ENCODE results near the gene ORAI3. TPM values are rescaled to one million over a fixed set of nuclear protein-coding genes. Genes with fewer than 3 reads are reported as not detected.
A peak's percentile ranks its signal among the peaks of the same experiment; 100 is the strongest.

The ORAI3 gene
- total RNA-seq, 1 experiment from 2014 or later = 10.8 TPM

GRCh38 chr16:30985401-30986128, 36.7 kb downstream of the ORAI3 start:
- H3K36me3 Mint-ChIP-seq = peaks cover 9% of the 10 kb centered on the region
- peaks cover 6% of the 10 kb centered on the region for H3K4me1 Mint-ChIP-seq
- H3K27ac Mint-ChIP-seq = 0 out of 2 replicates have a peak overlapping the region, but pooled peaks have one; percentile 27
- no peaks in the 10 kb centered on the region for H3K27me3 Mint-ChIP-seq (ENCODE audit: low read depth)
- POLR2A ChIA-PET = interaction anchor here (0.5 to 1.8 kb wide), 8 partner anchors 12 to 291 kb away, joined by 3 to 6 read pairs (median 5); partner anchors contain the start of genes SETD1A, ZNF646 and ZNF668
- DNase-seq (ENCODE audit: low spot score) (peak; percentile 74), ATAC-seq (peak; percentile 62)
- H3K9me3 Mint-ChIP-seq = no peaks in the 10 kb centered on the region
- CTCF ChIA-PET = interaction anchor here (0.5 to 5.1 kb wide), 52 partner anchors 10 to 955 kb away, joined by 3 to 83 read pairs (median 8); partner anchors contain the start of genes ARMC5, BCKDK, KAT8 and PRSS8
- TF ChIP-seq IRF2 (CRISPR knock-in tag; IDR thresholded peaks at IDR 0.05; ENCODE audit: borderline replicate concordance, low read depth) = no peak
- peak; percentile 60; the same call in 1 of the 2 replicates for TF ChIP-seq MAX (CRISPR knock-in tag; IDR thresholded peaks at IDR 0.05)
- TF ChIP-seq, protein P1, sequence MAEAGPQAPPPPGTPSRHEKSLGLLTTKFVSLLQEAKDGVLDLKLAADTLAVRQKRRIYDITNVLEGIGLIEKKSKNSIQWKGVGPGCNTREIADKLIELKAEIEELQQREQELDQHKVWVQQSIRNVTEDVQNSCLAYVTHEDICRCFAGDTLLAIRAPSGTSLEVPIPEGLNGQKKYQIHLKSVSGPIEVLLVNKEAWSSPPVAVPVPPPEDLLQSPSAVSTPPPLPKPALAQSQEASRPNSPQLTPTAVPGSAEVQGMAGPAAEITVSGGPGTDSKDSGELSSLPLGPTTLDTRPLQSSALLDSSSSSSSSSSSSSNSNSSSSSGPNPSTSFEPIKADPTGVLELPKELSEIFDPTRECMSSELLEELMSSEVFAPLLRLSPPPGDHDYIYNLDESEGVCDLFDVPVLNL (CRISPR knock-in tag; IDR thresholded peaks at IDR 0.05; ENCODE audit: borderline replicate concordance, low read depth) = peak; percentile 67; the same call in 1 of the 2 replicates
- TF ChIP-seq, protein P2, sequence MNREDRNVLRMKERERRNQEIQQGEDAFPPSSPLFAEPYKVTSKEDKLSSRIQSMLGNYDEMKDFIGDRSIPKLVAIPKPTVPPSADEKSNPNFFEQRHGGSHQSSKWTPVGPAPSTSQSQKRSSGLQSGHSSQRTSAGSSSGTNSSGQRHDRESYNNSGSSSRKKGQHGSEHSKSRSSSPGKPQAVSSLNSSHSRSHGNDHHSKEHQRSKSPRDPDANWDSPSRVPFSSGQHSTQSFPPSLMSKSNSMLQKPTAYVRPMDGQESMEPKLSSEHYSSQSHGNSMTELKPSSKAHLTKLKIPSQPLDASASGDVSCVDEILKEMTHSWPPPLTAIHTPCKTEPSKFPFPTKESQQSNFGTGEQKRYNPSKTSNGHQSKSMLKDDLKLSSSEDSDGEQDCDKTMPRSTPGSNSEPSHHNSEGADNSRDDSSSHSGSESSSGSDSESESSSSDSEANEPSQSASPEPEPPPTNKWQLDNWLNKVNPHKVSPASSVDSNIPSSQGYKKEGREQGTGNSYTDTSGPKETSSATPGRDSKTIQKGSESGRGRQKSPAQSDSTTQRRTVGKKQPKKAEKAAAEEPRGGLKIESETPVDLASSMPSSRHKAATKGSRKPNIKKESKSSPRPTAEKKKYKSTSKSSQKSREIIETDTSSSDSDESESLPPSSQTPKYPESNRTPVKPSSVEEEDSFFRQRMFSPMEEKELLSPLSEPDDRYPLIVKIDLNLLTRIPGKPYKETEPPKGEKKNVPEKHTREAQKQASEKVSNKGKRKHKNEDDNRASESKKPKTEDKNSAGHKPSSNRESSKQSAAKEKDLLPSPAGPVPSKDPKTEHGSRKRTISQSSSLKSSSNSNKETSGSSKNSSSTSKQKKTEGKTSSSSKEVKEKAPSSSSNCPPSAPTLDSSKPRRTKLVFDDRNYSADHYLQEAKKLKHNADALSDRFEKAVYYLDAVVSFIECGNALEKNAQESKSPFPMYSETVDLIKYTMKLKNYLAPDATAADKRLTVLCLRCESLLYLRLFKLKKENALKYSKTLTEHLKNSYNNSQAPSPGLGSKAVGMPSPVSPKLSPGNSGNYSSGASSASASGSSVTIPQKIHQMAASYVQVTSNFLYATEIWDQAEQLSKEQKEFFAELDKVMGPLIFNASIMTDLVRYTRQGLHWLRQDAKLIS (CRISPR knock-in tag; IDR thresholded peaks at IDR 0.05; ENCODE audit: borderline replicate concordance) = no peak
- no peak for TF ChIP-seq USF2 (CRISPR knock-in tag; IDR thresholded peaks at IDR 0.05)
- no peak for TF ChIP-seq SOX15 (CRISPR knock-in tag; IDR thresholded peaks at IDR 0.05)
- TF ChIP-seq, protein P3, sequence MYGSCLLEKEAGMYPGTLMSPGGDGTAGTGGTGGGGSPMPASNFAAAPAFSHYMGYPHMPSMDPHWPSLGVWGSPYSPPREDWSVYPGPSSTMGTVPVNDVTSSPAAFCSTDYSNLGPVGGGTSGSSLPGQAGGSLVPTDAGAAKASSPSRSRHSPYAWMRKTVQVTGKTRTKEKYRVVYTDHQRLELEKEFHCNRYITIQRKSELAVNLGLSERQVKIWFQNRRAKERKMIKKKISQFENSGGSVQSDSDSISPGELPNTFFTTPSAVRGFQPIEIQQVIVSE (CRISPR knock-in tag; IDR thresholded peaks at IDR 0.05; ENCODE audit: borderline replicate concordance) = no peak
- TF ChIP-seq, protein P4, sequence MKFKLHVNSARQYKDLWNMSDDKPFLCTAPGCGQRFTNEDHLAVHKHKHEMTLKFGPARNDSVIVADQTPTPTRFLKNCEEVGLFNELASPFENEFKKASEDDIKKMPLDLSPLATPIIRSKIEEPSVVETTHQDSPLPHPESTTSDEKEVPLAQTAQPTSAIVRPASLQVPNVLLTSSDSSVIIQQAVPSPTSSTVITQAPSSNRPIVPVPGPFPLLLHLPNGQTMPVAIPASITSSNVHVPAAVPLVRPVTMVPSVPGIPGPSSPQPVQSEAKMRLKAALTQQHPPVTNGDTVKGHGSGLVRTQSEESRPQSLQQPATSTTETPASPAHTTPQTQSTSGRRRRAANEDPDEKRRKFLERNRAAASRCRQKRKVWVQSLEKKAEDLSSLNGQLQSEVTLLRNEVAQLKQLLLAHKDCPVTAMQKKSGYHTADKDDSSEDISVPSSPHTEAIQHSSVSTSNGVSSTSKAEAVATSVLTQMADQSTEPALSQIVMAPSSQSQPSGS (CRISPR knock-in tag; IDR thresholded peaks at IDR 0.05; ENCODE audit: borderline replicate concordance, low read depth) = no peak
- no peak for TF ChIP-seq HMGA2 (CRISPR knock-in tag; IDR thresholded peaks at IDR 0.05)
- TF ChIP-seq ZNF219 (CRISPR knock-in tag; IDR thresholded peaks at IDR 0.05; ENCODE audit: borderline replicate concordance) = no peak
- TF ChIP-seq NFE2L1 (CRISPR knock-in tag; IDR thresholded peaks at IDR 0.05) = peak; percentile 23; the same call in 1 of the 2 replicates
- TF ChIP-seq, protein P5, sequence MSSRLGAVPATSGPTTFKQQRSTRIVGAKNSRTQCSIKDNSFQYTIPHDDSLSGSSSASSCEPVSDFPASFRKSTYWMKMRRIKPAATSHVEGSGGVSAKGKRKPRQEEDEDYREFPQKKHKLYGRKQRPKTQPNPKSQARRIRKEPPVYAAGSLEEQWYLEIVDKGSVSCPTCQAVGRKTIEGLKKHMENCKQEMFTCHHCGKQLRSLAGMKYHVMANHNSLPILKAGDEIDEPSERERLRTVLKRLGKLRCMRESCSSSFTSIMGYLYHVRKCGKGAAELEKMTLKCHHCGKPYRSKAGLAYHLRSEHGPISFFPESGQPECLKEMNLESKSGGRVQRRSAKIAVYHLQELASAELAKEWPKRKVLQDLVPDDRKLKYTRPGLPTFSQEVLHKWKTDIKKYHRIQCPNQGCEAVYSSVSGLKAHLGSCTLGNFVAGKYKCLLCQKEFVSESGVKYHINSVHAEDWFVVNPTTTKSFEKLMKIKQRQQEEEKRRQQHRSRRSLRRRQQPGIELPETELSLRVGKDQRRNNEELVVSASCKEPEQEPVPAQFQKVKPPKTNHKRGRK (CRISPR knock-in tag; IDR thresholded peaks at IDR 0.05; ENCODE audit: borderline replicate concordance) = no peak
- no peak for TF ChIP-seq JAZF1 (CRISPR knock-in tag; IDR thresholded peaks at IDR 0.05)
- TF ChIP-seq ZNF138 (CRISPR knock-in tag; conservative IDR thresholded peaks at IDR 0.05) = no peak
- peak; percentile 62; the same call in 1 of the 2 replicates for TF ChIP-seq ZNF121 (CRISPR knock-in tag; IDR thresholded peaks at IDR 0.05)
- 0 out of 2 replicates have a peak, but pooled peaks have one; percentile 14 for TF ChIP-seq FOXK1 (CRISPR knock-in tag; IDR thresholded peaks at IDR 0.05)
- TF ChIP-seq CREM (CRISPR knock-in tag; IDR thresholded peaks at IDR 0.05) = no peak
- H3K4me3 Mint-ChIP-seq = peak overlapping the region; percentile 61

Data from WTC11 (cell line).